C4-2B (cell line): ENCODE results near the gene BMP5.

ENCODE experiments used
- CTCF ChIP-seq: fragments of 450-650 bp; conservative IDR thresholded peaks from 2 replicates; pipeline ENCODE4 v1.5.1; 2017; ENCODE audit warnings: mild to moderate bottlenecking
- ZFX ChIP-seq: fragments of 450-650 bp; IDR thresholded peaks from 2 replicates; pipeline ENCODE4 v1.6.1; 2017

DNA sequence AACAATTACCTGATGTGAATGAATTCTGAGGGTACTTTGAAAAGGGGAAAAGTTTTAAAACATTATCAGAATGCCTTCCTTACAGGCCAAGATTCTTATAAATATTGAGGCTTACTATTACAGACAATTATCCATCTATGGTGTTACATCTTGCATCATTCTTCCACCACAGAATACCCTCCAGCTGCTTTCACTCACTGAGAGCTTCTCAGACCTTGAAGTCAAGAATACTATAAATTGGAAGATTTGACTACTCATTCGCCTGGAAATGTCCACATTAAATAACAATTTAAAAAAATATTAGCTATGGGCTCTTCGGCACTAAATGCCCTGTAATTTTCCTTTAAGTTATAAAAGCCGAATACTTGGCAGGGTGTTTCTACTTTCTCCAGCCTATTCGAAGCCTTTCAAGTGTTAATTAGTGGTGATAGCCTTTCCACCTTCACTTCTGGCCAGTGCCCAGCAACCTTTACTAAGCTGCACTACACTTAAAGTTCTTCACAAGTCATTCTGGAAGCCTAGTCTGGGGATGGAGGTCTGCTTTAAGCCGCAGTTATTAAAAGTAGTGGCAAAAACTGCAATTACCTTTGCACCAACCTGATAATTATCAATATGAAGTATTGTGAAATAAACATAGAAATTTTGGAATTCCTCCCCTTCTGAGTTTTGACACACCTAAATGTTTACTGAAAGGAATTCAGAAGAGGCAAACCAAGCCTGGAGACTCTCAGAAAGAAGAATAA is 100.9 kb downstream of the BMP5 start:
- no peak for TF ChIP-seq CTCF
- no peak for TF ChIP-seq ZFX
